ENCODE results near the gene ZFR.

ZFR gene

DNA sequence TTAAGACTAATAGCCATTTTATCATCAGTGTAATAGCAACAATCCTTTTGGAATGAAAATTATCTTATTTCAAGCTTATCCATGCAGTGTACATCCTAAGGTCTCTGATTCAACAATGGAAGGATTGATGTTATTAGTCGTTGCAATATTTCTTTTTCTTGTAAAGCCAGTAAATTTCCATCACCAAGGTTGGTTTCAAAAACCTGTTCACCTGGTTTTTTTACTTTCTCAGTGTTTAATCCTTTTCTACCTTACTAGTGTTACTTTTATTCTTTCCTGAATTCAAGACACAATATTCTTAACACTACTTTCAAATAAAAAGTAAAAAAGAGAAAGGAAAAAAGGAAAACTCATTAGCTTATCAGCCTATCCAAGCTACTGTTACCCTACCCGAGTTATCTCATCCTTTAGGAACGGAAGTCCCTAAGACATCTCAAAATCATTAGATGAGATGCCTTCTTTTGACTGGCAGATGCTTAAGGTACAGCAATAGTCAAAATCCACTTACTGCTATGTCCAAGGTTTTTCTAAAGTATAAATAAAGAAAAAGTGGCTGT lies 5.4 kb downstream of the ZFR start:
- H2AFZ ChIP-seq (ENCODE audit: low read depth, low read length): no peak overlapping the region
- no peak overlapping the region for H3K9ac ChIP-seq (ENCODE audit: low read length)
- no peaks in the 10 kb centered on the region for H3K27me3 ChIP-seq (ENCODE audit: low read depth, low read length)
- H3K36me3 ChIP-seq (replicated peaks; ENCODE audit: low read depth, low read length): peaks cover 6% of the 10 kb centered on the region
- TF ChIP-seq, protein P1, sequence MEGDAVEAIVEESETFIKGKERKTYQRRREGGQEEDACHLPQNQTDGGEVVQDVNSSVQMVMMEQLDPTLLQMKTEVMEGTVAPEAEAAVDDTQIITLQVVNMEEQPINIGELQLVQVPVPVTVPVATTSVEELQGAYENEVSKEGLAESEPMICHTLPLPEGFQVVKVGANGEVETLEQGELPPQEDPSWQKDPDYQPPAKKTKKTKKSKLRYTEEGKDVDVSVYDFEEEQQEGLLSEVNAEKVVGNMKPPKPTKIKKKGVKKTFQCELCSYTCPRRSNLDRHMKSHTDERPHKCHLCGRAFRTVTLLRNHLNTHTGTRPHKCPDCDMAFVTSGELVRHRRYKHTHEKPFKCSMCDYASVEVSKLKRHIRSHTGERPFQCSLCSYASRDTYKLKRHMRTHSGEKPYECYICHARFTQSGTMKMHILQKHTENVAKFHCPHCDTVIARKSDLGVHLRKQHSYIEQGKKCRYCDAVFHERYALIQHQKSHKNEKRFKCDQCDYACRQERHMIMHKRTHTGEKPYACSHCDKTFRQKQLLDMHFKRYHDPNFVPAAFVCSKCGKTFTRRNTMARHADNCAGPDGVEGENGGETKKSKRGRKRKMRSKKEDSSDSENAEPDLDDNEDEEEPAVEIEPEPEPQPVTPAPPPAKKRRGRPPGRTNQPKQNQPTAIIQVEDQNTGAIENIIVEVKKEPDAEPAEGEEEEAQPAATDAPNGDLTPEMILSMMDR (IDR thresholded peaks at IDR 0.05; ENCODE audit: low read depth, low read length): no peak
- no peak for TF ChIP-seq EZH2phosphoT487 (IDR thresholded peaks at IDR 0.05; ENCODE audit: low read depth)
- H3K4me3 ChIP-seq (ENCODE audit: low read length): no peak overlapping the region
- H3K9me3 ChIP-seq (ENCODE audit: insufficient read depth, low read length): no peaks in the 10 kb centered on the region
- H3K4me1 ChIP-seq (ENCODE audit: low read length): peaks cover 11% of the 10 kb centered on the region
- H3K79me2 ChIP-seq (ENCODE audit: low read length): peaks cover 96% of the 10 kb centered on the region
- peaks cover 69% of the 10 kb centered on the region for H4K20me1 ChIP-seq (ENCODE audit: insufficient read depth, low read length)
- H3K27ac ChIP-seq (ENCODE audit: low read length): no peak overlapping the region
- H3K4me2 ChIP-seq (ENCODE audit: low read length): no peak overlapping the region

- TF ChIP-seq EZH2phosphoT487 (IDR thresholded peaks at IDR 0.05; ENCODE audit: low read depth): no peak
- TF ChIP-seq, protein P1 (IDR thresholded peaks at IDR 0.05; ENCODE audit: low read depth, low read length): no peak
- Histone ChIP-seq H3K27ac (ENCODE audit: low read length) (no peak overlapping the region), H3K4me1 (ENCODE audit: low read length) (no peaks in the 10 kb centered on the region), H3K27me3 (ENCODE audit: low read depth, low read length) (no peaks in the 10 kb centered on the region), H3K36me3 (replicated peaks; ENCODE audit: low read depth, low read length) (peaks cover 6% of the 10 kb centered on the region), H3K79me2 (ENCODE audit: low read length) (peaks cover 96% of the 10 kb centered on the region), H3K4me3 (ENCODE audit: low read length) (no peak overlapping the region), H3K9me3 (ENCODE audit: insufficient read depth, low read length) (no peaks in the 10 kb centered on the region), H3K4me2 (ENCODE audit: low read length) (no peak overlapping the region), H3K9ac (ENCODE audit: low read length) (no peak overlapping the region), H4K20me1 (ENCODE audit: insufficient read depth, low read length) (peaks cover 69% of the 10 kb centered on the region), H2AFZ (ENCODE audit: low read depth, low read length) (no peak overlapping the region)
Measured at GRCh38 chr5:32436553-32437242, 7.8 kb downstream of the ZFR start.

DNA sequence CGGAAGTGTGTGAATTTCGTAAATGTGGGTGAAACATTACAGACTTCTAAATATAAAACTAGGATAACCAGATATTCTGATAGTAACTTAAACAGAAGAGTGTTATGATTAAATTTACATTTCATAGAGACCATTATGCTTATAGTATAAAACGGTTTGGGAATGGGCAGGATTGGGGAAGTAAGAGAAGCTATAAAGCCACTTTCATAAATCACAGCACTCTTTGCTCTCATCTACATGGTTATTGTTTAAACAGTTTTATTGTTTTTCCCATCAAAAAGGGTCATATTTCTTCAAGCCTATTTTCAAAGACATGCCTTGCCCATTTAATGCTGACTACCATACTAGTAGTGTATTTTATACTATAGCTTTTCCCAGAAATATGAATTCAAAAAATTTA lies 9.2 kb downstream of the ZFR start:
- H3K4me2 ChIP-seq (ENCODE audit: low read length): no peak overlapping the region
- H3K9ac ChIP-seq (ENCODE audit: low read length): no peak overlapping the region
- no peak for TF ChIP-seq EZH2phosphoT487 (IDR thresholded peaks at IDR 0.05; ENCODE audit: low read depth)
- TF ChIP-seq, protein P1 (IDR thresholded peaks at IDR 0.05; ENCODE audit: low read depth, low read length): no peak
- H4K20me1 ChIP-seq (ENCODE audit: insufficient read depth, low read length): peaks cover 74% of the 10 kb centered on the region
- H3K27me3 ChIP-seq (ENCODE audit: low read depth, low read length): no peaks in the 10 kb centered on the region
- H3K36me3 ChIP-seq (replicated peaks; ENCODE audit: low read depth, low read length): peaks cover 6% of the 10 kb centered on the region
- no peak overlapping the region for H3K4me3 ChIP-seq (ENCODE audit: low read length)
- peaks cover 96% of the 10 kb centered on the region for H3K79me2 ChIP-seq (ENCODE audit: low read length)
- no peak overlapping the region for H3K27ac ChIP-seq (ENCODE audit: low read length)
- H2AFZ ChIP-seq (ENCODE audit: low read depth, low read length): no peak overlapping the region
- H3K4me1 ChIP-seq (ENCODE audit: low read length): no peaks in the 10 kb centered on the region
- H3K9me3 ChIP-seq (ENCODE audit: insufficient read depth, low read length): no peaks in the 10 kb centered on the region

GRCh38 chr5:32434221-32434620 lies 10.3 kb downstream of the ZFR start:
- no peak overlapping the region for H3K27ac ChIP-seq (ENCODE audit: low read length)
- H3K9me3 ChIP-seq (ENCODE audit: insufficient read depth, low read length): no peaks in the 10 kb centered on the region
- H3K4me2 ChIP-seq (ENCODE audit: low read length): no peak overlapping the region
- peaks cover 8% of the 10 kb centered on the region for H3K36me3 ChIP-seq (replicated peaks; ENCODE audit: low read depth, low read length)
- H3K4me1 ChIP-seq (ENCODE audit: low read length): no peaks in the 10 kb centered on the region
- no peak overlapping the region for H3K4me3 ChIP-seq (ENCODE audit: low read length)
- H4K20me1 ChIP-seq (ENCODE audit: insufficient read depth, low read length): peaks cover 66% of the 10 kb centered on the region
- H3K9ac ChIP-seq (ENCODE audit: low read length): no peak overlapping the region
- H3K27me3 ChIP-seq (ENCODE audit: low read depth, low read length): no peaks in the 10 kb centered on the region
- peaks cover 96% of the 10 kb centered on the region for H3K79me2 ChIP-seq (ENCODE audit: low read length)
- H2AFZ ChIP-seq (ENCODE audit: low read depth, low read length): no peak overlapping the region
- no peak for TF ChIP-seq EZH2phosphoT487 (IDR thresholded peaks at IDR 0.05; ENCODE audit: low read depth)
- TF ChIP-seq, protein P1 (IDR thresholded peaks at IDR 0.05; ENCODE audit: low read depth, low read length): no peak

Data from OCI-LY3 (cell line).